HFFc6 (cell line): ENCODE data around the gene GID8. TPM values are rescaled to one million over a fixed set of nuclear protein-coding genes. Genes with fewer than 3 reads are reported as not detected.

Source experiments
- DNase-seq: peaks from one replicate; pipeline ENCODE4 v3.0.0-alpha.2; 2018
- H3K27ac Mint-ChIP-seq: 2 replicates; pipeline ENCODE4 v1.8.0; 2020; ENCODE audit warnings: mild to moderate bottlenecking, mixed read lengths
- H3K27me3 Mint-ChIP-seq: 2 replicates; pipeline ENCODE4 v1.8.0; 2021; ENCODE audit warnings: mild to moderate bottlenecking, moderate library complexity, mixed read lengths; ENCODE audit not compliant: insufficient read depth
- H3K36me3 Mint-ChIP-seq: 2 replicates; pipeline ENCODE4 v1.8.0; 2021; ENCODE audit warnings: low read depth, mixed read lengths
- H3K4me1 Mint-ChIP-seq: 2 replicates; pipeline ENCODE4 v1.8.0; 2020; ENCODE audit warnings: low read depth, mixed read lengths
- H3K4me3 Mint-ChIP-seq: 2 replicates; pipeline ENCODE4 v1.8.0; 2020; ENCODE audit warnings: mild to moderate bottlenecking, moderate library complexity, mixed read lengths
- H3K9me3 Mint-ChIP-seq: 2 replicates; pipeline ENCODE4 v1.8.0; 2020; ENCODE audit warnings: mild to moderate bottlenecking, mixed read lengths
- total RNA-seq, 6 experiments: library from RNA; stranded (reverse); fragmentation: NEBNext Ultra II Directional; extraction: Animal tissue kit (Norgen Biotek cat#: 25700); gene quantifications; 2 replicates in 1 of 6; 3 replicates in 5 of 6; pipeline ENCODE4 v1.2.3, GENCODE V29; 2021
- TF ChIP-seq, protein P1 (sequence below): fragments of 200-600 bp; sonication (generic); IDR thresholded peaks from 2 replicates; pipeline ENCODE4 v1.5.0; 2021; ENCODE audit warnings: antibody characterized with exemption, mild to moderate bottlenecking

GID8 gene
- total RNA-seq, 6 experiments from 2014 or later = 19.1 to 26.9 (median 22.6) TPM

DNA sequence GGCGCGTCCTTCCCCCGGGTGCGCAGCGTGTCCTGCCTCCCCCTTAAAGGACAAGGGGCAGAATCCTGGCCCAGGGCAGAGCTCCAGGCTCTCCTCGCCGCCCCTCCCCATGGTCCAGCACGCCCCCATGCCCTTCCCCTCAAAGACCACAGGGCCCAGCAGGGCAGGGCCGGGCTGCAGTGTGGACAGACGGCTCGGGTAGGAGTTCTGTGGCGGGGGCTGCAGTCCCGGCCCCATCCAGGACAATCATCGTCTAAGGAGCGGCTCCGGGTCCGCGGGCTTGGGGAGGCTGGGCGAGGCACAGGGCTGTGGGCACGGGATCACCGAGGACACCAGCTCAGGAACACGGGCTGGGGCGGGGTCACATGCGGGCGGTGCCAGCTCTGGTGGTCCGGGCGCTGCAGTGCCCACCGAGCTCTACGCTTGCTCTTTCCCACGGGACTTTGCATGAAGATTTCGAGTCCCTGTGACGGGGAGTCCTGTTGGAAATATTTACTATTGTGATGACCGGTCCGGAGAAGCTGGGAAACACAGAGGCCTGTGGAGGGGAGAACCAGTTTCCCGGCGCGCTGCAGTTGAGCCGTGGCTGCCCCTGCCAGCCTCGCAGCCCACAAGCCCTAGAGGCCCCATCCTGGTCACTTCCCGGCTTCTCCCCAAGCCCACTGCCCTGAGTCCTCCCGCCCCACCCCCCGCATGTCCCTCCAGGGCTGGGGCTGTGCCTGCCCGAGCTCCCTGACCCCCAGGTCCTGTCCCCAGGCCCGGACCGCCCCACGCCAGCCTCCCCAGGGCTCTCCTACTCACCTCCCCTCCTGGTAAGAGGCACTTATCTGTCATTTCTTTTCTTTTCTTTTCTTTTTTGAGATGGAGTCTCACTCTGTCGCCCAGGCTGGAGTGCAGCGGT, 35.1 kb downstream of the GID8 start:
- TF ChIP-seq, protein P1, sequence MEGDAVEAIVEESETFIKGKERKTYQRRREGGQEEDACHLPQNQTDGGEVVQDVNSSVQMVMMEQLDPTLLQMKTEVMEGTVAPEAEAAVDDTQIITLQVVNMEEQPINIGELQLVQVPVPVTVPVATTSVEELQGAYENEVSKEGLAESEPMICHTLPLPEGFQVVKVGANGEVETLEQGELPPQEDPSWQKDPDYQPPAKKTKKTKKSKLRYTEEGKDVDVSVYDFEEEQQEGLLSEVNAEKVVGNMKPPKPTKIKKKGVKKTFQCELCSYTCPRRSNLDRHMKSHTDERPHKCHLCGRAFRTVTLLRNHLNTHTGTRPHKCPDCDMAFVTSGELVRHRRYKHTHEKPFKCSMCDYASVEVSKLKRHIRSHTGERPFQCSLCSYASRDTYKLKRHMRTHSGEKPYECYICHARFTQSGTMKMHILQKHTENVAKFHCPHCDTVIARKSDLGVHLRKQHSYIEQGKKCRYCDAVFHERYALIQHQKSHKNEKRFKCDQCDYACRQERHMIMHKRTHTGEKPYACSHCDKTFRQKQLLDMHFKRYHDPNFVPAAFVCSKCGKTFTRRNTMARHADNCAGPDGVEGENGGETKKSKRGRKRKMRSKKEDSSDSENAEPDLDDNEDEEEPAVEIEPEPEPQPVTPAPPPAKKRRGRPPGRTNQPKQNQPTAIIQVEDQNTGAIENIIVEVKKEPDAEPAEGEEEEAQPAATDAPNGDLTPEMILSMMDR = no peak
- Mint-ChIP-seq H3K27ac (no peak overlapping the region), H3K4me1 (peaks cover 8% of the 10 kb centered on the region; the same call in 1 of the 2 replicates), H3K9me3 (no peaks in the 10 kb centered on the region), H3K36me3 (no peaks in the 10 kb centered on the region), H3K27me3 (peaks cover 43% of the 10 kb centered on the region), H3K4me3 (no peak overlapping the region; the same call in 1 of the 2 replicates)
- no peak for DNase-seq

DNA sequence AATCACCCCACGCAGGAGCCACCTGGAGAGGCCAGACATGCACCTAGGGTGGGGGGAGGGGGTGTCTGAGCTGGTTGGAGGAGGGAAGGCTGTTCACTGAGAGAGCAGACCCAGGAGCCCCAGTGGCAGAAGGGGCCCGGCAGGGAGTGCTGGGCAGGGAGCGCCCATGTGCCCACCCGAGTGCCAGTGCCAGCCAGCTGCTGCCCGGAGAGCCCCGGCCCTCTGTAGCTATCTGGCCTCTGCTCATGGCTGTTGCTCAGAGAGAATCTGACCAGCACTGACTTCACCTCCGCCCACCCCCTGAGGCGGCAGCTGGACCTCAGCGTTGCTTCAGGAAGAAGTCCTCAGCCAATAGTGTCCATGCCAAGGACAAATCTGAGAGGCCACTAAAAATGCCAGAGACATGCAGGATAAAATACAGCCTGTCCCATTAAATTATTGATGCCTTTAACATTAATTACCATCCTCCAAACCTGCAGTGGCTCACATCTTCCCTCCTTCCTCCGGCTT, 37.4 kb downstream of the GID8 start:
- peaks cover 53% of the 10 kb centered on the region for H3K27me3 Mint-ChIP-seq
- TF ChIP-seq, protein P1 = no peak

DNA sequence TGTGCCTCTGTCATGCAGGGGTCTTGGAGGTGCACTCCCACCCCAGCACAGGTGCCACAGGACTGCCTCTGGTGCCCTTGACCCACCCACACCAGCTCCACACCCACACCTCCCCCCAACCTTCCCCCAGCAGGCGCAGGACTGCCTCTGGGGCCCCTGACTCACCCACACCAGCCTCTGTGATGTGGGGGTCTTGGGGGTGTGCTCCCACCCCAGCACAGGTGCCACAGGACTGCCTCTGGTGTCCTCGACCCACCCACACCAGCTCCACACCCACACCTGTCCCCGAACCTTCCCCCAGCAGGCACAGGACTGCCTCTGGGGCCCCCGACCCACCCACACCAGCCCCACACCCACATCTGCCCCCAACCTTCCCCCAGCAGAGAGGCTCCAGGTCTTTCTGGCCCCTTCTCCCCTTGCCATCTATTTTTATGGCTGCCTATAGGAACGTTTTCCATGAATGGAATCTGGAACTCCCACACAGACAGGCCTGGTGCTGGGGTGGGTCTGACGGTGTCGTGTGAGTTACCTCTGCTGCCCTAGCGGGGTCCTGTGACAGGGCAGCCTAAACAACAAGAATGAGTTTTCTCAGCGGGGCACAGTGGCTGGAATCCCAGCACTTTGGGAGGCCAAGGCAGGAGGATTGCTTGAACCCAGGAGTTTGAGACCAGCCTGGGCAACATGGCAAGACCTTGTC, 38.0 kb downstream of the GID8 start:
- no peak overlapping the region for H3K4me3 Mint-ChIP-seq
- no peaks in the 10 kb centered on the region for H3K36me3 Mint-ChIP-seq
- H3K27ac Mint-ChIP-seq = no peak overlapping the region
- peaks cover 57% of the 10 kb centered on the region for H3K27me3 Mint-ChIP-seq
- TF ChIP-seq, protein P1 = no peak
- peaks cover 8% of the 10 kb centered on the region; the same call in 1 of the 2 replicates for H3K4me1 Mint-ChIP-seq
- no peak for DNase-seq
- H3K9me3 Mint-ChIP-seq = no peaks in the 10 kb centered on the region

More for the DNA sequence above, 37.4 kb downstream of the GID8 start:
- Mint-ChIP-seq H3K36me3 (no peaks in the 10 kb centered on the region), H3K4me1 (peaks cover 8% of the 10 kb centered on the region; the same call in 1 of the 2 replicates), H3K27ac (no peak overlapping the region), H3K4me3 (no peak overlapping the region), H3K9me3 (no peaks in the 10 kb centered on the region)
- no peak for DNase-seq

DNA sequence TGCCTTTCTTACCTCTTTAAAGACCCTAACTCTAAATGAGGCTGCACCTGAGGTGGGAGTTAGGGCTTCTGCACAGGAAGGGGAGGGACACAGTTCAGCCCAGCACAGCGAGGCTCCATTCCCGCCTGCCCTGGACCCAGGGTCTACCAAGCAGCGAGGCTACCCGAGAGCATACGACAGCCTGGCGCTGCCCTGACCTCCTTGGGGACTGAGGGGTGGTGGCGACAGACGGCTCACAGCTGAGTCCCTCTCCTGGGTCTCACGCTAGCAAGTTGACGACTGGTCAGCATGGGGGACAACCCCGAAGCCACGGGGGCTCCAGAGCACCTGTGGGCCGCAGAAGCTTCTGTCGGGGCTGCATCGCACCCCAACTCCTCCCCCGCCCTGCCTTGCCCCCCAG, 38.9 kb downstream of the GID8 start:
- peaks cover 58% of the 10 kb centered on the region for H3K27me3 Mint-ChIP-seq
- no peak for DNase-seq

More for the DNA sequence above, 38.9 kb downstream of the GID8 start:
- no peak overlapping the region for H3K4me3 Mint-ChIP-seq
- TF ChIP-seq, protein P1 = no peak
- no peak overlapping the region for H3K27ac Mint-ChIP-seq
- no peaks in the 10 kb centered on the region for H3K36me3 Mint-ChIP-seq
- peaks cover 7% of the 10 kb centered on the region; the same call in 1 of the 2 replicates for H3K4me1 Mint-ChIP-seq
- no peaks in the 10 kb centered on the region for H3K9me3 Mint-ChIP-seq
